ENCODE data around the gene SULT1C4.

GRCh38 chr2:108385411-108386071, 7.8 kb downstream of the SULT1C4 start:
- TF ChIP-seq CTCF (IDR thresholded peaks at IDR 0.05) (no peak), POLR2A (IDR thresholded peaks at IDR 0.05) (no peak)

Data from esophagus squamous epithelium (tissue), 4 donors.